ENCODE results near the gene FKBP1B.

FKBP1B gene

GRCh38 chr2:24110660-24111303 lies 61.2 kb downstream of the FKBP1B start:
- TF ChIP-seq FOXM1 (IDR thresholded peaks at IDR 0.05; ENCODE audit: borderline replicate concordance, low read depth) = no peak
- TF ChIP-seq MAX (IDR thresholded peaks at IDR 0.05) = no peak
- no peak for TF ChIP-seq NFIC (IDR thresholded peaks at IDR 0.05)
- TF ChIP-seq TEAD4 (IDR thresholded peaks at IDR 0.05) = no peak
- no peak for TF ChIP-seq CEBPB (IDR thresholded peaks at IDR 0.05)
- TF ChIP-seq YY1 (IDR thresholded peaks at IDR 0.05; ENCODE audit: low read depth) = no peak
- TF ChIP-seq TAF1 (IDR thresholded peaks at IDR 0.05; ENCODE audit: low read depth) = no peak
- TF ChIP-seq USF1 (IDR thresholded peaks at IDR 0.05) = no peak
- TF ChIP-seq EP300 (IDR thresholded peaks at IDR 0.05; ENCODE audit: borderline replicate concordance) = no peak
- no peak for TF ChIP-seq TCF12 (IDR thresholded peaks at IDR 0.05; ENCODE audit: low read depth)
- TF ChIP-seq EGR1 (IDR thresholded peaks at IDR 0.05) = no peak

- TF ChIP-seq CREB1 (IDR thresholded peaks at IDR 0.05; ENCODE audit: low read depth) (no peak), REST (IDR thresholded peaks at IDR 0.05; ENCODE audit: low read depth) (no peak), YY1 (IDR thresholded peaks at IDR 0.05; ENCODE audit: low read depth) (no peak), EP300 (IDR thresholded peaks at IDR 0.05; ENCODE audit: borderline replicate concordance) (no peak), ZBTB7A (IDR thresholded peaks at IDR 0.05; ENCODE audit: low read depth) (no peak), USF1 (IDR thresholded peaks at IDR 0.05) (no peak), CEBPB (IDR thresholded peaks at IDR 0.05) (no peak), FOXM1 (IDR thresholded peaks at IDR 0.05; ENCODE audit: borderline replicate concordance, low read depth) (no peak), TEAD4 (IDR thresholded peaks at IDR 0.05) (no peak), MAX (IDR thresholded peaks at IDR 0.05) (no peak), TAF1 (IDR thresholded peaks at IDR 0.05; ENCODE audit: low read depth) (no peak), RAD21 (IDR thresholded peaks at IDR 0.05; ENCODE audit: low read depth) (no peak), NFIC (IDR thresholded peaks at IDR 0.05) (no peak), TCF12 (IDR thresholded peaks at IDR 0.05; ENCODE audit: low read depth) (no peak), EGR1 (IDR thresholded peaks at IDR 0.05) (no peak)
These were observed 61.9 kb downstream of the FKBP1B start for GRCh38 chr2:24111407-24111901.

Measured in Ishikawa (cell line).